GM18519 (cell line): Measurements from ENCODE around the gene CERS5.
"Not testable (repeated sequence)": the region's sequence is repeated elsewhere in the genome, so short reads cannot be mapped to it uniquely, and the experiment has no call there.

Experiments used
- ATAC-seq: cut with Tn5 transposase; IDR thresholded peaks from one replicate; pipeline ENCODE4 v1.9.1; 2021; ENCODE audit warnings: mild to moderate bottlenecking, moderate library complexity; ENCODE audit not compliant: unreplicated experiment, low FRiP score

CERS5 gene

GRCh38 chr12:50105913-50106450 is 61.2 kb downstream of the CERS5 start:
- ATAC-seq: no peak

GRCh38 chr12:50104417-50105366 is 62.5 kb downstream of the CERS5 start:
- ATAC-seq: no peak

GRCh38 chr12:50103767-50104321 is 63.3 kb downstream of the CERS5 start, which contains the start of gene GPD1:
Gene GPD1, plus strand, starts transcription at chr12:50104008. Its CDS starts 43 bp downstream, at chr12:50104051.
- ATAC-seq: no peak

GRCh38 chr12:50103351-50103750 is 63.8 kb downstream of the CERS5 start:
- ATAC-seq: no peak

- no peak for ATAC-seq
These were observed 64.4 kb downstream of the CERS5 start for GRCh38 chr12:50102646-50103309.

GRCh38 chr12:50102131-50102531 is 65.0 kb downstream of the CERS5 start:
- no peak for ATAC-seq

- no peak for ATAC-seq
These were observed 65.5 kb downstream of the CERS5 start for GRCh38 chr12:50101663-50102062.

GRCh38 chr12:50100561-50100960 is 66.6 kb downstream of the CERS5 start:
- ATAC-seq: no peak

- no peak for ATAC-seq
These were observed 67.7 kb downstream of the CERS5 start for GRCh38 chr12:50099302-50100008.

GRCh38 chr12:50097952-50098351 is 69.2 kb downstream of the CERS5 start:
- no peak for ATAC-seq

GRCh38 chr12:50090391-50090790 is 76.8 kb downstream of the CERS5 start:
- no peak for ATAC-seq

- ATAC-seq: no peak
These were observed 77.4 kb downstream of the CERS5 start for GRCh38 chr12:50089730-50090129.

GRCh38 chr12:50088577-50089335 is 78.4 kb downstream of the CERS5 start:
- no peak for ATAC-seq

- no peak for ATAC-seq
These were observed 79.2 kb downstream of the CERS5 start for GRCh38 chr12:50087995-50088394.

GRCh38 chr12:50087151-50087550 is 80.0 kb downstream of the CERS5 start:
- ATAC-seq: no peak

GRCh38 chr12:50086148-50086547 is 81.0 kb downstream of the CERS5 start:
- ATAC-seq: no peak

- ATAC-seq: no peak
These were observed 81.5 kb downstream of the CERS5 start for GRCh38 chr12:50085615-50086072.

- ATAC-seq: peak; percentile 65
These were observed 82.2 kb downstream of the CERS5 start, which contains the start of gene SMARCD1 for GRCh38 chr12:50084775-50085614. Gene SMARCD1, plus strand, starts transcription at chr12:50085342. Its CDS starts 28 bp downstream, at chr12:50085370.

GRCh38 chr12:50084409-50084774 is 82.8 kb downstream of the CERS5 start:
- not testable (repeated sequence) for ATAC-seq
